ENCODE results near the gene SLCO3A1.

The SLCO3A1 gene

GRCh38 chr15:92043283-92043682 is 189.8 kb downstream of the SLCO3A1 start:
- Histone ChIP-seq H3K9ac (ENCODE audit: low read depth, low read length, poor library complexity, severe bottlenecking) (no peak overlapping the region), H3K4me2 (ENCODE audit: low read depth, low read length, poor library complexity, severe bottlenecking) (no peak overlapping the region), H3K27me3 (ENCODE audit: insufficient read depth, low read length, poor library complexity, severe bottlenecking) (no peaks in the 10 kb centered on the region), H4K20me1 (ENCODE audit: insufficient read depth, low read length, poor library complexity, severe bottlenecking) (no peaks in the 10 kb centered on the region), H3K79me2 (ENCODE audit: insufficient read depth, low read length) (no peaks in the 10 kb centered on the region), H3K36me3 (ENCODE audit: insufficient read depth, low read length) (no peaks in the 10 kb centered on the region), H3K9me2 (replicated peaks; ENCODE audit: low read depth, low read length) (no peaks in the 10 kb centered on the region), H3F3A (ENCODE audit: low read depth) (no peaks in the 10 kb centered on the region), H3K4me1 (ENCODE audit: insufficient read depth, low read length, poor library complexity, severe bottlenecking) (peaks cover 14% of the 10 kb centered on the region), H2AFZ (ENCODE audit: low read length) (no peak overlapping the region), H3K4me3 (ENCODE audit: low read length, poor library complexity, severe bottlenecking) (no peak overlapping the region), H3K9me3 (ENCODE audit: insufficient read depth, low read depth, low read length) (no peaks in the 10 kb centered on the region)
- no peak for TF ChIP-seq CTCF (conservative IDR thresholded peaks at IDR 0.05; ENCODE audit: low read length)

- TF ChIP-seq EZH2phosphoT487 (IDR thresholded peaks at IDR 0.05; ENCODE audit: borderline replicate concordance) (no peak), CTCF (conservative IDR thresholded peaks at IDR 0.05; ENCODE audit: low read length) (no peak)
- no peaks in the 10 kb centered on the region for H3K27me3 ChIP-seq (ENCODE audit: insufficient read depth, low read length, poor library complexity, severe bottlenecking)
- no peaks in the 10 kb centered on the region for H3K9me3 ChIP-seq (ENCODE audit: insufficient read depth, low read depth, low read length)
- no peaks in the 10 kb centered on the region for H3K9me2 ChIP-seq (replicated peaks; ENCODE audit: low read depth, low read length)
- no peaks in the 10 kb centered on the region for H3K36me3 ChIP-seq (ENCODE audit: insufficient read depth, low read length)
- no peak overlapping the region for H3K9ac ChIP-seq (ENCODE audit: low read depth, low read length, poor library complexity, severe bottlenecking)
- no peak overlapping the region for H2AFZ ChIP-seq (ENCODE audit: low read length)
- H3K4me2 ChIP-seq (ENCODE audit: low read depth, low read length, poor library complexity, severe bottlenecking): no peak overlapping the region
- H4K20me1 ChIP-seq (ENCODE audit: insufficient read depth, low read length, poor library complexity, severe bottlenecking): no peaks in the 10 kb centered on the region
- peaks cover 14% of the 10 kb centered on the region for H3K4me1 ChIP-seq (ENCODE audit: insufficient read depth, low read length, poor library complexity, severe bottlenecking)
- H3K4me3 ChIP-seq (ENCODE audit: low read length, poor library complexity, severe bottlenecking): no peak overlapping the region
- H3F3A ChIP-seq (ENCODE audit: low read depth): no peaks in the 10 kb centered on the region
- no peaks in the 10 kb centered on the region for H3K79me2 ChIP-seq (ENCODE audit: insufficient read depth, low read length)
These were observed 190.8 kb downstream of the SLCO3A1 start for GRCh38 chr15:92044203-92044909.

- Histone ChIP-seq H3K9ac (ENCODE audit: low read depth, low read length, poor library complexity, severe bottlenecking) (no peak overlapping the region), H3K36me3 (ENCODE audit: insufficient read depth, low read length) (no peaks in the 10 kb centered on the region), H3K79me2 (ENCODE audit: insufficient read depth, low read length) (no peaks in the 10 kb centered on the region), H4K20me1 (ENCODE audit: insufficient read depth, low read length, poor library complexity, severe bottlenecking) (no peaks in the 10 kb centered on the region), H3F3A (ENCODE audit: low read depth) (no peaks in the 10 kb centered on the region), H2AFZ (ENCODE audit: low read length) (no peak overlapping the region), H3K4me1 (ENCODE audit: insufficient read depth, low read length, poor library complexity, severe bottlenecking) (no peaks in the 10 kb centered on the region), H3K4me2 (ENCODE audit: low read depth, low read length, poor library complexity, severe bottlenecking) (no peak overlapping the region), H3K9me3 (ENCODE audit: insufficient read depth, low read depth, low read length) (no peaks in the 10 kb centered on the region), H3K4me3 (ENCODE audit: low read length, poor library complexity, severe bottlenecking) (no peak overlapping the region), H3K27me3 (ENCODE audit: insufficient read depth, low read length, poor library complexity, severe bottlenecking) (no peaks in the 10 kb centered on the region), H3K9me2 (replicated peaks; ENCODE audit: low read depth, low read length) (no peaks in the 10 kb centered on the region)
- TF ChIP-seq CTCF (conservative IDR thresholded peaks at IDR 0.05; ENCODE audit: low read length): no peak
- TF ChIP-seq EZH2phosphoT487 (IDR thresholded peaks at IDR 0.05; ENCODE audit: borderline replicate concordance): no peak
These were observed 194.4 kb downstream of the SLCO3A1 start for GRCh38 chr15:92047900-92048299.

Measured in Loucy (cell line).